A549 (cell line): Measurements from ENCODE around the gene TRIM13. TPM values are rescaled to one million over a fixed set of nuclear protein-coding genes. Genes with fewer than 3 reads are reported as not detected.
"Not testable (repeated sequence)": the region's sequence is repeated elsewhere in the genome, so short reads cannot be mapped to it uniquely, and the experiment has no call there.

Source experiments
- ATAC-seq, 2 experiments: fragments of 200-7000 bp in 1 of 2; fragments of >200 bp in 1 of 2; cut with Nextera tagmentation in 1 of 2; cut with Tn5 transposase in 1 of 2; 3 replicates each; pipeline versions ENCODE4 v1.8.0 to v1.9.1; 2018 to 2020; ENCODE audit warnings: mild to moderate bottlenecking in 1 of 2, moderate library complexity in 1 of 2
- CTCF ChIA-PET: fragments of 300-600 bp; sonication (Branson Sonifier 250); formaldehyde crosslinking; extraction: SDS; loops from one replicate; lab custom pipeline; 2021; ENCODE audit warnings: antibody characterized with exemption, inconsistent platforms; lab: Yijun Ruan, JAX
- POLR2A ChIA-PET: fragments of 350-600 bp; formaldehyde crosslinking; extraction: SDS; loops from one replicate; lab custom pipeline; 2021; ENCODE audit warnings: antibody characterized with exemption, inconsistent platforms; lab: Yijun Ruan, JAX
- DNase-seq, 2 experiments: peaks; one replicate each; pipeline versions ENCODE4 v3.0.0 to v3.0.0-alpha.2; 2011 to 2016; ENCODE audit warnings: low read depth in 1 of 2, low spot score in 1 of 2
- FAIRE-seq: peaks from 2 replicates; lab custom pipeline; 2011; peaks lifted over from hg19 to GRCh38; lab: Jason Lieb, UNC
- H3K27ac ChIP-seq, 2 experiments: fragments of >200 bp; sonication (Bioruptor Twin); formaldehyde crosslinking; 3 replicates each; pipeline ENCODE4 v1.5.1; 2016 to 2017
- H3K4me1 ChIP-seq: fragments of >200 bp; sonication (Bioruptor Twin); formaldehyde crosslinking; 3 replicates; pipeline ENCODE4 v1.6.1; 2016
- H3K4me2 ChIP-seq: fragments of >200 bp; sonication (Bioruptor Twin); formaldehyde crosslinking; 3 replicates; pipeline ENCODE4 v1.6.1; 2016
- H3K4me3 ChIP-seq: fragments of >200 bp; sonication (Bioruptor Twin); formaldehyde crosslinking; 3 replicates; pipeline ENCODE4 v1.5.1; 2016
- H3K9me3 ChIP-seq: fragments of >200 bp; sonication (Bioruptor Twin); formaldehyde crosslinking; 3 replicates; pipeline ENCODE4 v1.6.1; 2016
- BCL3 ChIP-seq: fragments of >200 bp; sonication (Bioruptor Twin); formaldehyde crosslinking; IDR thresholded peaks from 3 replicates; pipeline ENCODE4 v1.6.1; 2016
- CBX8 ChIP-seq: fragments of 200-600 bp; sonication (generic); IDR thresholded peaks from 2 replicates; pipeline ENCODE4 v1.6.1; 2016
- CHD4 ChIP-seq: fragments of 200-600 bp; sonication (generic); IDR thresholded peaks from 2 replicates; pipeline ENCODE4 v1.6.1; 2016; ENCODE audit warnings: antibody characterized with exemption, mild to moderate bottlenecking, borderline replicate concordance
- CTCF ChIP-seq: fragments of >200 bp; sonication (Bioruptor Twin); formaldehyde crosslinking; IDR thresholded peaks from 3 replicates; pipeline ENCODE4 v1.5.1; 2016
- E2F6 ChIP-seq: IDR thresholded peaks from 2 replicates; pipeline ENCODE4 v1.6.1; 2012; ENCODE audit warnings: low read depth, borderline replicate concordance
- EHMT2 ChIP-seq: fragments of 200-600 bp; sonication (generic); IDR thresholded peaks from 2 replicates; pipeline ENCODE4 v1.6.1; 2016; ENCODE audit warnings: antibody characterized with exemption, low read depth, mild to moderate bottlenecking, moderate library complexity
- ESRRA ChIP-seq: fragments of 150-350 bp; IDR thresholded peaks from 2 replicates; pipeline ENCODE4 v1.6.1; 2014; ENCODE audit warnings: mild to moderate bottlenecking, low read length, borderline replicate concordance
- FOSB ChIP-seq: fragments of 250-450 bp; sonication (Bioruptor Pico); IDR thresholded peaks from 2 replicates; pipeline ENCODE4 v1.5.0; 2020; ENCODE audit warnings: mild to moderate bottlenecking, moderate library complexity
- FOSL2 ChIP-seq, 2 experiments: fragments of 450-650 bp in 1 of 2; fragments of >200 bp in 1 of 2; sonication (Bioruptor Twin) in 1 of 2; formaldehyde crosslinking; IDR thresholded peaks; 2 replicates each; pipeline versions ENCODE4 v1.5.0 to v1.6.1; 2016 to 2020; ENCODE audit warnings: mild to moderate bottlenecking in 1 of 2, moderate library complexity in 1 of 2
- GATA3 ChIP-seq: IDR thresholded peaks from 2 replicates; pipeline ENCODE4 v1.6.1; 2012; ENCODE audit warnings: borderline replicate concordance
- HES2 ChIP-seq: fragments of >200 bp; sonication (Bioruptor Twin); formaldehyde crosslinking; IDR thresholded peaks from 2 replicates; pipeline ENCODE4 v1.6.1; 2016
- HMGXB4 ChIP-seq: fragments of 250-450 bp; sonication (Bioruptor Pico); IDR thresholded peaks from 2 replicates; pipeline ENCODE4 v1.5.0; 2021; ENCODE audit warnings: mild to moderate bottlenecking, moderate library complexity, borderline replicate concordance
- HOXA7 ChIP-seq: fragments of 250-450 bp; sonication (Bioruptor Pico); IDR thresholded peaks from 2 replicates; pipeline ENCODE4 v1.5.0; 2020; ENCODE audit warnings: mild to moderate bottlenecking, moderate library complexity
- KDM1A ChIP-seq: fragments of 200-600 bp; sonication (generic); IDR thresholded peaks from 2 replicates; pipeline ENCODE4 v1.6.1; 2016; ENCODE audit warnings: low read depth, mild to moderate bottlenecking
- KDM5A ChIP-seq: fragments of 200-600 bp; sonication (generic); IDR thresholded peaks from 2 replicates; pipeline ENCODE4 v1.6.1; 2016; ENCODE audit warnings: antibody characterized with exemption, mild to moderate bottlenecking
- MAFK ChIP-seq: fragments of 450-650 bp; IDR thresholded peaks from 2 replicates; pipeline ENCODE4 v1.6.1; 2014; ENCODE audit not compliant: partially characterized antibody
- MAX ChIP-seq: IDR thresholded peaks from 2 replicates; pipeline ENCODE4 v1.6.1; 2012
- NFE2L2 ChIP-seq: fragments of 150-350 bp; conservative IDR thresholded peaks from 2 replicates; pipeline ENCODE4 v1.6.1; 2014; ENCODE audit warnings: low read length
- NR3C1 ChIP-seq: fragments of >200 bp; sonication (Bioruptor Twin); formaldehyde crosslinking; IDR thresholded peaks from 3 replicates; pipeline ENCODE4 v1.6.1; 2017
- PBX3 ChIP-seq: IDR thresholded peaks from 2 replicates; pipeline ENCODE4 v1.6.1; 2012
- POLR2AphosphoS2 ChIP-seq: conservative IDR thresholded peaks from 2 replicates; pipeline ENCODE4 v1.6.1; 2012; ENCODE audit warnings: low read length, improper control_type of control experiment, inconsistent platforms
- RCOR1 ChIP-seq: fragments of 150-350 bp; IDR thresholded peaks from 2 replicates; pipeline ENCODE4 v1.6.1; 2014; ENCODE audit warnings: antibody characterized with exemption, low read length, low read depth
- RNF2 ChIP-seq: fragments of 200-600 bp; sonication (generic); IDR thresholded peaks from 2 replicates; pipeline ENCODE4 v1.6.1; 2016; ENCODE audit warnings: low read depth, mild to moderate bottlenecking, antibody characterized with exemption, moderate library complexity, borderline replicate concordance
- USF2 ChIP-seq: fragments of 450-650 bp; IDR thresholded peaks from 2 replicates; pipeline ENCODE4 v1.6.1; 2014; ENCODE audit warnings: antibody characterized with exemption
- WGBS: methylation state at CpG from one replicate; pipeline ENCODE4 v1.1.6; 2017; ENCODE audit errors: missing lambda C conversion rate; 5-methylcytosine and 5-hydroxymethylcytosine counted together
- polyA plus RNA-seq, 4 experiments: library from polyadenylated mRNA; depleted of rRNA in 3 of 4; stranded (reverse); fragments of >200 nt; fragmentation: RNase III in 1 of 4; extraction: RNeasy Plus Mini Kit Qiagen cat#74134 plus additional on column Dnase treatment in 1 of 4; gene quantifications; 2 replicates in 3 of 4; 3 replicates in 1 of 4; pipeline ENCODE4 v1.2.3, GENCODE V29; 2011 to 2017

Gene TRIM13
- polyA plus RNA-seq, 2 of the 4 experiments (the other 2 are of a cell fraction) = 10.9 to 22.4 TPM

- POLR2A ChIA-PET = no interaction called here
- H3K4me2 ChIP-seq = no peak overlapping the region
- no peak for ATAC-seq
- DNase-seq = no peak
- TF ChIP-seq RNF2 (no peak), NFE2L2 (no peak), CTCF (no peak), EHMT2 (no peak), CHD4 (no peak), FOSB (CRISPR knock-in tag) (no peak), PBX3 (no peak), KDM5A (no peak), RCOR1 (no peak), HMGXB4 (CRISPR knock-in tag) (no peak), POLR2AphosphoS2 (no peak), BCL3 (no peak), GATA3 (no peak), NR3C1 (no peak)
- H3K27ac ChIP-seq = no peak overlapping the region
- peaks cover 7% of the 10 kb centered on the region; the same call in 1 of the 3 replicates for H3K4me1 ChIP-seq
- no peak overlapping the region for H3K4me3 ChIP-seq
- FAIRE-seq = no peak
- CTCF ChIA-PET = interaction anchor here (1.1 to 1.4 kb wide), 2 partner anchors 17 to 86 kb away, joined by 3 read pairs; partner anchors contain the start of gene TRIM13
- no peaks in the 10 kb centered on the region for H3K9me3 ChIP-seq
Observed at GRCh38 chr13:49980266-49980665, 16.6 kb upstream of the TRIM13 start.

- ChIA-PET CTCF (interaction anchor here (1.4 kb wide), 1 partner anchor 9 kb away, joined by 4 read pairs; no protein-coding TSS in a partner anchor), POLR2A (no interaction called here)
- Histone ChIP-seq H3K4me3 (no peak overlapping the region), H3K4me2 (no peak overlapping the region), H3K4me1 (no peaks in the 10 kb centered on the region), H3K9me3 (no peaks in the 10 kb centered on the region), H3K27ac (no peak overlapping the region)
- no peak for FAIRE-seq
- no peak for DNase-seq
- TF ChIP-seq FOSB (CRISPR knock-in tag) = no peak
- 79% methylated on average over 2 of the region's 2 CpGs for WGBS
- ATAC-seq = no peak
Observed at GRCh38 chr13:49985129-49985528, 11.7 kb upstream of the TRIM13 start.

GRCh38 chr13:49986471-49986870, 10.4 kb upstream of the TRIM13 start:
- POLR2A ChIA-PET = no interaction called here
- H3K4me1 ChIP-seq = no peaks in the 10 kb centered on the region
- H3K4me2 ChIP-seq = no peak overlapping the region
- FAIRE-seq (no peak), ATAC-seq (no peak), DNase-seq (no peak)
- H3K4me3 ChIP-seq = no peak overlapping the region
- CTCF ChIA-PET = interaction anchor here (0.6 to 2.8 kb wide), 3 partner anchors 10 to 793 kb away, joined by 3 to 11 read pairs (median 7); no protein-coding TSS in a partner anchor
- no peak overlapping the region for H3K27ac ChIP-seq
- WGBS = 93% methylated on average over 7 of the region's 7 CpGs
- no peaks in the 10 kb centered on the region for H3K9me3 ChIP-seq
- no peak for TF ChIP-seq KDM1A
- no peak for TF ChIP-seq NR3C1
- TF ChIP-seq FOSL2 (IDR thresholded peaks at IDR 0.05) = no peak
- no peak for TF ChIP-seq FOSL2 (CRISPR knock-in tag; IDR thresholded peaks at IDR 0.05)
- TF ChIP-seq MAFK = no peak
- no peak for TF ChIP-seq ESRRA
- TF ChIP-seq CBX8 = no peak
- no peak for TF ChIP-seq USF2
- TF ChIP-seq MAX = no peak
- no peak for TF ChIP-seq E2F6
- no peak for TF ChIP-seq HOXA7 (CRISPR knock-in tag)
- no peak for TF ChIP-seq NFE2L2
- TF ChIP-seq HES2 = no peak

- H3K27ac ChIP-seq, FAIRE-seq, H3K4me2 ChIP-seq, DNase-seq, H3K4me1 ChIP-seq, H3K4me3 ChIP-seq, POLR2A ChIA-PET, ATAC-seq, H3K9me3 ChIP-seq: not testable (repeated sequence)
- CTCF ChIA-PET = interaction anchor here (1.3 kb wide), 1 partner anchor 14 kb away, joined by 4 read pairs; no protein-coding TSS in a partner anchor
- WGBS = 97% methylated on average over 6 of the region's 6 CpGs
Observed at GRCh38 chr13:49990612-49991011, 6.2 kb upstream of the TRIM13 start.
